Urinary bladder (tissue), 4 donors: ENCODE measurements around the gene SRPRA. TPM values are rescaled to one million over a fixed set of nuclear protein-coding genes. Genes with fewer than 3 reads are reported as not detected.
"Not testable (repeated sequence)": the region's sequence is repeated elsewhere in the genome, so short reads cannot be mapped to it uniquely, and the experiment has no call there.

Source experiments
- DNase-seq: peaks from one replicate; pipeline ENCODE4 v3.0.0-alpha.2; 2015; ENCODE audit errors: extremely low spot score
- H3K27ac ChIP-seq: one replicate; pipeline ENCODE4 v1.5.1; 2013; ENCODE audit warnings: low read depth, mild to moderate bottlenecking, moderate library complexity
- H3K36me3 ChIP-seq: one replicate; pipeline ENCODE4 v1.6.1; 2013; ENCODE audit warnings: mild to moderate bottlenecking, moderate library complexity; ENCODE audit not compliant: insufficient read depth
- H3K4me1 ChIP-seq: one replicate; pipeline ENCODE4 v1.6.1; 2013; ENCODE audit warnings: mild to moderate bottlenecking, moderate library complexity; ENCODE audit not compliant: insufficient read depth
- H3K4me3 ChIP-seq: one replicate; pipeline ENCODE4 v1.5.1; 2013; ENCODE audit warnings: low read depth, low read length
- WGBS: extraction: QIAGEN DNeasy Blood & Tissue Kit; methylation state at CpG from one replicate; pipeline ENCODE4 v1.1.7; 2013; 5-methylcytosine and 5-hydroxymethylcytosine counted together
- polyA plus RNA-seq: library from polyadenylated mRNA; stranded (reverse); fragments of 200-250 nt; gene quantifications from one replicate; pipeline ENCODE4 v1.2.3, GENCODE V29; 2013
- total RNA-seq: library from RNA; depleted of rRNA; stranded (reverse); fragments of >200 nt; gene quantifications from one replicate; pipeline ENCODE4 v1.2.3, GENCODE V29; 2014
- donor health status: healthy with polysubstance abuse.
- donor health status: healthy.

SRPRA gene
- total RNA-seq (35.1 TPM), polyA plus RNA-seq (92.8 TPM)

GRCh38 chr11:126268708-126269579 lies at the start of gene SRPRA, which contains the start of gene FOXRED1:
Gene SRPRA (minus strand): TSS chr11:126268895. CDS start chr11:126268804, 91 bp downstream.
Gene FOXRED1 (plus strand): TSS chr11:126269154. CDS start chr11:126269207, 53 bp downstream.
- H3K4me1 ChIP-seq, result no peaks in the 10 kb centered on the region
- H3K36me3 ChIP-seq, result peaks cover 2% of the 10 kb centered on the region
- under 1% methylated on average over 64 of the region's 64 CpGs for WGBS

DNA sequence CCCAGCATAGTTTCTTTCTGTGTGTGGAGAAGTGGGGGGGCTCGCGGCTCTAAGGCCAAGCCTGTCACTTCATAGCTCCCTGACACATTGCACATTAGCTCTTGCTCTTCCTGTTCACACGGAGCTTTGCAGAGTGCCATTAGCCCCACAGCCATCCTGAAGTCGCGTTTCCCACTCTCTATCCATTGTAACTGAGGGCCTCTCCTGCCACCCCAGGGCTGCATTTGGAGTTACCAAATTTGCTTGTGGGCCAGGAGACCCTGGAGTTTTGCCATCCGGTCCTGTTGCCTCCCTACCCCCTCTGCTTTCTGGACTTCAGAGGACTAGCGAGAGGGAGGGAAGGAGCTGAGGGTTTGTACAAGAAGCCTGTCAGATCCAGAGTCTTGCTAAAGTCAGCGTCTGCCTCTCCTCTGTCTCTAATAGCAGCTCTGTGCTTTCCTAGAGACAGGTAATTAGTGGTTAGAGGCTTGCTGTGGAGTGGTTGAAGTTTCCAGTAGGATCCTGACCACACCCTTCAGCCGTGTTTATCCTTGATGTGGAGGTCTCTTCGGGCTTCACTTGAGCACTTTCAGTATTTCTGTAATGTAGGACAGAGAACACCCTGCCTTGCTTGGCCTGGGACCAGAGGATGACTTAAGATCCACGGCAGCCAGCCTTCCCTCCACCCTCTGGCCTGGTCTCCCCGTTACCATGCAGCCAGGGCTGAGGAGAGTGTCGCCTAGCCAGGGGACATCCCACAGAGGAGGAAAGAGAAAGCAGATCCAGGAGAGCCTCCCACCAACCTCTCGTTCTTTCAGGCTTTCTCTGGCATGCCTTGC lies 49.3 kb upstream of the SRPRA start:
- Histone ChIP-seq H3K4me3 (no peak overlapping the region), H3K4me1 (no peaks in the 10 kb centered on the region), H3K27ac (peak overlapping the region; percentile 77), H3K36me3 (no peaks in the 10 kb centered on the region)
- 17% methylated on average over 14 of the region's 14 CpGs for WGBS
- DNase-seq, result peak; percentile 66

More at GRCh38 chr11:126268708-126269579, at the start of gene SRPRA, which contains the start of gene FOXRED1:
- Histone ChIP-seq H3K4me3 (peak within 1 kb of the TSS; percentile 64), H3K27ac (peak within 1 kb of the TSS; percentile 78)
- peak; percentile 96 for DNase-seq

DNA sequence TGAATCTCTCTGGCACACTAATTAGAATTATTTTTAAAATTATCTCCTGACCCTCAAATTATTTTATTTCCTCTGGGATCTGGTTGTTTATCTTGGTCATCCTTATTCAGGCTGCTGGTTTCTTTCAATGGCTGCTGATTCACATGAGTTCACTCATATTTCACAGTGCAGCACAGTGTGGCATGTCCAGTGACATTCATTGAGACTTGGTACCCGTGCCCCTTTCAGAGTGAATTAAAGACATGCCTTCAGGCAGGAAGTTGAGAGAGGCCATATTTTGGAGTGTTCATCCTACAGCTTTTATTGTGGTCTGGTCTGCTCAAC lies 48.7 kb upstream of the SRPRA start:
- Histone ChIP-seq H3K4me1 (no peaks in the 10 kb centered on the region), H3K27ac (no peak overlapping the region), H3K36me3 (no peaks in the 10 kb centered on the region), H3K4me3 (no peak overlapping the region)
- 19% methylated on average over 1 of the region's 1 CpG for WGBS
- no peak for DNase-seq

- Histone ChIP-seq H3K4me3 (no peak overlapping the region), H3K36me3 (no peaks in the 10 kb centered on the region), H3K27ac (no peak overlapping the region), H3K4me1 (no peaks in the 10 kb centered on the region)
- DNase-seq, result no peak
- 95% methylated on average over 5 of the region's 5 CpGs for WGBS
These were observed 45.1 kb upstream of the SRPRA start for GRCh38 chr11:126313826-126314225.

- Histone ChIP-seq H3K4me3 (no peak overlapping the region), H3K4me1 (no peaks in the 10 kb centered on the region), H3K36me3 (no peaks in the 10 kb centered on the region), H3K27ac (no peak overlapping the region)
- 72% methylated on average over 8 of the region's 8 CpGs for WGBS
- DNase-seq, result no peak
These were observed 44.3 kb upstream of the SRPRA start for GRCh38 chr11:126312961-126313360.

DNA sequence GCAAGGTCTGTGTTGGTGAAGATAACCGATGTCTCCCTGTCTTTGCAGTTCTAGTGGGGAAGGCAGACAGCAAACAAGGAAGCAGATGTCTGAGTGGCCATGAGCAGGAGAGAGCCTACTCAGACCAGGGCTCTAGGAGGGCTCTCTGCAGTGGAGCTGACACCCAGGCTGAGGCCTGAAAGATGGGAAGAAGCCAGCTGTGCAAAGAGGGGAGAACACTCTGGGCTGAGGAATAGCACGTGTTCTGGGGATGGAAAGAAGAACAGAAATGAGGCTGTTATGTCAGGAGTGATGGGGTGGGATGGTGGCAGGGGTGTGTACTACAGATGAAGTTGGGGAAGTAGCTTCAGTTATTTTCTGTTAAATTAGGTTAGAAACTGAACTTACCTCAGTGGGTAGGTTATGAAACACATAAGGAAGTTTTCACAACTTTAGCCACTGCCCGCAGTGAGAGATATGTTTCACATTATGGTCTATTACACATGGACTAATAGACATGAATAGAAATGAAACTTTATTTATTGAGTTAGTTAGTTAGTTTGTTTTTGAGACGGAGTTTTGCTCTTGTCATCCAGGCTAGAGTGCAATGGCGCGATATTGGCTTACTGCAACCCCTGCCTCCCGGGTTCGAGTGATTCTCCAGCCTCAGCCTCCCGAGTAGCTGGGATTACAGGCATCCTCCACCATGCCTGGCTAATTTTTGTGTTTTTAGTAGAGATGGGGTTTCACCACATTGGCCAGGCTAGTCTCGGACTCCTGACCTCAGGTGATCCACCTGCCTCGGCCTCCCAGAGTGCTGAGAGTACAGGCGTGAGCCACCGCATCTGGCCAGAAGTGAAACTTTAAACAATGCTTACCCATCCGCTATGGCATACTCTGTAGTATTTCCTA lies 43.0 kb upstream of the SRPRA start:
- DNase-seq, result no peak
- Histone ChIP-seq H3K36me3 (no peaks in the 10 kb centered on the region), H3K4me1 (no peaks in the 10 kb centered on the region), H3K4me3 (no peak overlapping the region), H3K27ac (no peak overlapping the region)
- 92% methylated on average over 14 of the region's 14 CpGs for WGBS

DNA sequence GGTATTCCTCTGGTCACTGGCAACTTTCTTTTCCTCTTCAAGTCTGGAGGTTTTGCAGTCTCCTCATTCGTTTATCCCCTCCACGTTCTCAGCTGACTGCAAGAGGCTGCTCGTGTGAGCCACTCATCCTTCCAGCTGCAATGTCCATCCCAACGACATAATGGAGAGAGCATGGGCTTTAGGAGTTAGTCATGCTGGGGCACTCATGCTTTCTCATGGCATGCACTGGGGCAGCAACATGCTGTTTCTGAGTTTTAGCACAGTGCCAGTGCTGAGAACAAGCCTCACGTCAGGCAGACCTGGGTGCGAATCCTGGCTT lies 42.3 kb upstream of the SRPRA start:
- no peaks in the 10 kb centered on the region for H3K36me3 ChIP-seq
- DNase-seq, result no peak
- no peak overlapping the region for H3K27ac ChIP-seq
- no peaks in the 10 kb centered on the region for H3K4me1 ChIP-seq
- no peak overlapping the region for H3K4me3 ChIP-seq
- WGBS, result 64% methylated on average over 6 of the region's 6 CpGs

- Histone ChIP-seq H3K4me1 (no peaks in the 10 kb centered on the region), H3K36me3 (no peaks in the 10 kb centered on the region), H3K4me3 (no peak overlapping the region), H3K27ac (no peak overlapping the region)
- peak; percentile 37 for DNase-seq
- 71% methylated on average over 12 of the region's 12 CpGs for WGBS
These were observed 41.7 kb upstream of the SRPRA start for GRCh38 chr11:126310200-126310991.

- 94% methylated on average over 4 of the region's 4 CpGs for WGBS
- H3K4me1 ChIP-seq, DNase-seq, H3K27ac ChIP-seq, H3K36me3 ChIP-seq, H3K4me3 ChIP-seq: not testable (repeated sequence)
These were observed 40.1 kb upstream of the SRPRA start for GRCh38 chr11:126308771-126309170.

DNA sequence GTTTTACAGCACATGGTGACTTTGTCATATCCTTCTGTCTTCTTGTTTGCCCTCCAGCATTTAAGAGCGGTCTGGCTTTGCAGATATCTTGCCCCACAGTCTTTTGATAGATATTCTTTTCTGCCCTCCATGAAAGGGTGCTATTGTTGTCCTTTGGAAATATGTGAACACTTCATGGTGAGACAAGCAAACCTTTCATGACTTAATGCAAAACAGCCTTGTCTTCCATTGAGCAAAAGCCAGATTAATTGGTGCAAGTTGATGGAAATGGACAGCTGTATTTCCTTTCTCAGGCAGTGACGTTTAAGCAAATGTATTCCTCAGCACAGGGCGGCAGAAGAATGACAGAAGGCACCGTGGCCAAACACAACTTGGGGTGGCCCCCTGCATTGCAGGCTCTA lies 39.6 kb upstream of the SRPRA start:
- Histone ChIP-seq H3K36me3 (no peaks in the 10 kb centered on the region), H3K4me3 (no peak overlapping the region), H3K4me1 (no peaks in the 10 kb centered on the region), H3K27ac (no peak overlapping the region)
- no peak for DNase-seq
- WGBS, result 73% methylated on average over 4 of the region's 4 CpGs

- Histone ChIP-seq H3K27ac (no peak overlapping the region), H3K36me3 (no peaks in the 10 kb centered on the region), H3K4me3 (no peak overlapping the region), H3K4me1 (no peaks in the 10 kb centered on the region)
- no peak for DNase-seq
- WGBS, result 33% methylated on average over 5 of the region's 5 CpGs
These were observed 39.0 kb upstream of the SRPRA start for GRCh38 chr11:126307706-126308105.

GRCh38 chr11:126305699-126306098 lies 37.0 kb upstream of the SRPRA start:
- WGBS, result 92% methylated on average over 4 of the region's 4 CpGs
- Histone ChIP-seq H3K36me3 (no peaks in the 10 kb centered on the region), H3K4me3 (no peak overlapping the region), H3K27ac (no peak overlapping the region), H3K4me1 (no peaks in the 10 kb centered on the region)
- no peak for DNase-seq
